Measurements from ENCODE around the gene SHD. TPM values are rescaled to one million over a fixed set of nuclear protein-coding genes. Genes with fewer than 3 reads are reported as not detected.
"Not testable (repeated sequence)": the region's sequence is repeated elsewhere in the genome, so short reads cannot be mapped to it uniquely, and the experiment has no call there.

The SHD gene
- total RNA-seq, 1 donor = not detected

DNA sequence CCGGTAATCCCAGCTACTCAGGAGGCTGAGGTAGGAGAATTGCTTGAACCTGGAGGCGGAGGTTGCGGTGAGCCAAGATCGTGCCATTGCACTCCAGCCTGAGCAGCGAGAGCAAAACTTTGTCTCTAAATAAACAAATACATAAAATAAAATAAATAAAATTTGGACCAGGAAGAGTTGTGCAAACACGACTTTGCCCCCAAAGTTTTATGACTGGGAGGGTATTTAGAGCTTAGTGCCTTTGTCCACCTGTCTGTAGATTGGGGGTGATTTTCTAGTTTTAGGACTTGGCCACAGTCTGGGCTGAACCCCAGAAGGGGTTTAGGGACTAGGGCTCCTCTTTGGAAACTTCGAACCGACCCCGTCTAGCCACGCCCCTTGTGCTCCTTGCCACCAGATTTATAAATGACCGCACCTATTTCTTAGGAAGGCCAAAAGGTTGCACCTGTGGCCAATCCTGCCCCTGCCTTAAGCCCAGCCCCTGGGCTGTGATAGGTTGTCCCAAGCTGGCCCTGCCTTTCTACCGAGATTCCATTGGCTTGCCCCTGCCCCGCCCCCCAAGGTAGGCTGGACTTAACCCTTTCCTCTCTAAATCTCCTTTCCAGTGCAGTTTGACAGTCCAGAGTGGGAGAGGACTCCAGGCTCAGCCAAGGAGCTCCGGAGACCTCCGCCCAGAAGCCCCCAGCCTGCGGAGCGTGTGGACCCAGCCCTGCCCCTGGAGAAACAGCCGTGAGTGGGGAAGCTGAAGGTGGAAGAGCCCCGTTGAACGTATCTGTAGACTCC, 5.3 kb downstream of the SHD start:
- DNase-seq (ENCODE audit: low read depth) = peak; percentile 7
- H3K4me3 ChIP-seq (ENCODE audit: low read depth, low read length) = no peak overlapping the region
- TF ChIP-seq CTCF (IDR thresholded peaks at IDR 0.05; ENCODE audit: insufficient read depth, low read depth, low read length) = no peak

- no peak for DNase-seq (ENCODE audit: low read depth)
- no peak overlapping the region for H3K4me3 ChIP-seq (ENCODE audit: low read depth, low read length)
- TF ChIP-seq CTCF (IDR thresholded peaks at IDR 0.05; ENCODE audit: insufficient read depth, low read depth, low read length) = no peak
Measured at GRCh38 chr19:4284974-4285373, 5.9 kb downstream of the SHD start.

DNA sequence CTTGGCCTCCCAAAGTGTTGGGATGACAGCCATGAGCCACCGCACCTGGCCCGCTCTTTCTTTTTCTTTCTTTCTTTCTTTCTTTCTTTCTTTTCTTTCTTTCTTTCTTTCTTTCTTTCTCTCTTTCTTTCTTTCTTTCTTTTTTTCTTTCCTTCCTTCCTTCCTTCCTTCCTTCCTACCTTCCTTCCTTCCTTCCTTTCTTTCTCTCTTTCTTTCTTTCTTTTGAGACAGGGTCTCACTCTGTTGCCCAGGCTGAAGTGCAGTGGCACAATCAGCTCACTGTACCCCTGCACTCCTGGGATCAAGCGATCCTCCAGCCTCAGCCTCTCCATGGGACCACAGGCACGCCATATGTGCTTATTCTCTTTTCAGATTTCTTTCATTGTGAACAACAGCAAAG, 7.1 kb downstream of the SHD start:
- H3K4me3 ChIP-seq (ENCODE audit: low read depth, low read length); DNase-seq (ENCODE audit: low read depth): not testable (repeated sequence)

DNA sequence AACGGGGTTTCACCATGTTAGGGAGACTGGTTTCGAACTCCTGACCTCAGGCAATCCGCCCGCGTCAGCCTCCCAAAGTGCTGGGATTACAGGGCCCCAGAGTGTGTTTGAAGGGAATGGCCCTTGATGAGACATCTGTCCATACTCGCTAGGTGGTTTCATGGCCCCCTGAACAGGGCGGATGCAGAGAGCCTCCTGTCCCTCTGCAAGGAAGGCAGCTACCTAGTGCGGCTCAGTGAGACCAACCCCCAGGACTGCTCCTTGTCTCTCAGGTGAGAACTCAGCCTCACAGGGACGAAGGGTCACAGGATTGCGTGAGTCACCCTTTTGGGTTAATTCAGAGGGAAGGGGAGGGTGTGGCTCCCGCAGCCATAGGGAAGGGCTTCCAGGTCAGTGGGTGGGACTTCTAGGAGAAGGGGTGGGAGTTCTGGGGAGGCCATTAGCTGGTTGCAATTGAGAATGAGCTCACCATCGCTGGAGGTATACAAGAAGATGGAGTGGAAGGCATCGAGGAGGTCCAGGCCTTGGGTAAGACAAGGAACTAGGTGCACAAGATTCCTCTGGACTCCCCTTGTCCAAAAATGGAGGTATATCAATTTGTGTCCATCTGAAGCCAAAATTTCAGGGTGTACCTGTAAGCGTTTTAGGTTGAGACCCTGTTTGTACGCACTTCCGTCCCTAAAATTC, 9.2 kb downstream of the SHD start:
- DNase-seq (ENCODE audit: low read depth) = no peak
- no peak for TF ChIP-seq CTCF (IDR thresholded peaks at IDR 0.05; ENCODE audit: insufficient read depth, low read depth, low read length)

GRCh38 chr19:4291184-4291732, 12.2 kb downstream of the SHD start:
- no peak overlapping the region for H3K4me3 ChIP-seq (ENCODE audit: low read depth, low read length)
- TF ChIP-seq CTCF (IDR thresholded peaks at IDR 0.05; ENCODE audit: insufficient read depth, low read depth, low read length) = no peak
- DNase-seq (ENCODE audit: low read depth) = no peak

More for the DNA sequence above, 9.2 kb downstream of the SHD start:
- no peak overlapping the region for H3K4me3 ChIP-seq (ENCODE audit: low read depth, low read length)

GRCh38 chr19:4292515-4292914, 13.4 kb downstream of the SHD start:
- no peak for DNase-seq (ENCODE audit: low read depth)
- H3K4me3 ChIP-seq (ENCODE audit: low read depth, low read length) = no peak overlapping the region
- TF ChIP-seq CTCF (IDR thresholded peaks at IDR 0.05; ENCODE audit: insufficient read depth, low read depth, low read length) = no peak

GRCh38 chr19:4294389-4294788, 15.3 kb downstream of the SHD start:
- no peak for DNase-seq (ENCODE audit: low read depth)
- TF ChIP-seq CTCF (IDR thresholded peaks at IDR 0.05; ENCODE audit: insufficient read depth, low read depth, low read length) = no peak
- no peak overlapping the region for H3K4me3 ChIP-seq (ENCODE audit: low read depth, low read length)

All from fibroblast of villous mesenchyme (primary cell).